Neural progenitor cell (in vitro differentiated cells): ENCODE measurements around the gene ATF6B.

Experiments
- EZH2phosphoT487 ChIP-seq: fragments of 200-600 bp; sonication (generic); IDR thresholded peaks from 2 replicates; pipeline ENCODE4 v1.6.1; 2017; ENCODE audit warnings: antibody characterized with exemption
- TF ChIP-seq, protein P1 (sequence below): fragments of 200-600 bp; sonication (generic); IDR thresholded peaks from 2 replicates; pipeline ENCODE4 v1.5.1; 2017; ENCODE audit warnings: antibody characterized with exemption, mild to moderate bottlenecking

DNA sequence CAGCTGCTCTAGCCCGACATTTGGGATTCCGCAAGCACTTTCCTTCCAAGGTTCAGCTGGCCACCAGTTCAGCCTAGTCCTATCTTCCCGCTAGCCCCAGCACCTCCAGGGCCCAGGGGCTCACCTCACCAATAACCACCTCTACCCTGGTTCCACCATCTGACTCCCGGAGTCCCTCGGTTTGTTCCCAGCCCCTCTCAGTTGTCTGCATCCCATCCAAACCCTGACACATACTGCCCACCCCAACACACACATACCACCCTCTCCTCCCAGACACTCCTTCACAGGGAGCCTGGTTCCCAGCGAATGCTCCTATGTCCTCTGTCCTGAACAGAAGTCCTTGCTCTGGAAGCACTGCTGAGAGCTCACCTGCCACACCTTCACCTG is 19.3 kb downstream of the ATF6B start:
- TF ChIP-seq, protein P1, sequence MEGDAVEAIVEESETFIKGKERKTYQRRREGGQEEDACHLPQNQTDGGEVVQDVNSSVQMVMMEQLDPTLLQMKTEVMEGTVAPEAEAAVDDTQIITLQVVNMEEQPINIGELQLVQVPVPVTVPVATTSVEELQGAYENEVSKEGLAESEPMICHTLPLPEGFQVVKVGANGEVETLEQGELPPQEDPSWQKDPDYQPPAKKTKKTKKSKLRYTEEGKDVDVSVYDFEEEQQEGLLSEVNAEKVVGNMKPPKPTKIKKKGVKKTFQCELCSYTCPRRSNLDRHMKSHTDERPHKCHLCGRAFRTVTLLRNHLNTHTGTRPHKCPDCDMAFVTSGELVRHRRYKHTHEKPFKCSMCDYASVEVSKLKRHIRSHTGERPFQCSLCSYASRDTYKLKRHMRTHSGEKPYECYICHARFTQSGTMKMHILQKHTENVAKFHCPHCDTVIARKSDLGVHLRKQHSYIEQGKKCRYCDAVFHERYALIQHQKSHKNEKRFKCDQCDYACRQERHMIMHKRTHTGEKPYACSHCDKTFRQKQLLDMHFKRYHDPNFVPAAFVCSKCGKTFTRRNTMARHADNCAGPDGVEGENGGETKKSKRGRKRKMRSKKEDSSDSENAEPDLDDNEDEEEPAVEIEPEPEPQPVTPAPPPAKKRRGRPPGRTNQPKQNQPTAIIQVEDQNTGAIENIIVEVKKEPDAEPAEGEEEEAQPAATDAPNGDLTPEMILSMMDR, result no peak
- no peak for TF ChIP-seq EZH2phosphoT487
